Measurements from ENCODE around the gene MSX1.
A peak's percentile ranks its signal among the peaks of the same experiment; 100 is the strongest.

- TF ChIP-seq POLR2A (IDR thresholded peaks at IDR 0.05), result peak in 1 of 2 donors; percentile 48
- no peak for TF ChIP-seq CTCF (IDR thresholded peaks at IDR 0.05 in 4 of 5, conservative IDR thresholded peaks at IDR 0.05 in 1 of 5)
These were observed 534 bp downstream of the MSX1 start for GRCh38 chr4:4859799-4860599.
